ENCODE measurements around the gene TNS3. TPM values are rescaled to one million over a fixed set of nuclear protein-coding genes. Genes with fewer than 3 reads are reported as not detected.
A peak's percentile ranks its signal among the peaks of the same experiment; 100 is the strongest.

Gene TNS3
- total RNA-seq, 1 donor from 2014 or later = 168 TPM

DNA sequence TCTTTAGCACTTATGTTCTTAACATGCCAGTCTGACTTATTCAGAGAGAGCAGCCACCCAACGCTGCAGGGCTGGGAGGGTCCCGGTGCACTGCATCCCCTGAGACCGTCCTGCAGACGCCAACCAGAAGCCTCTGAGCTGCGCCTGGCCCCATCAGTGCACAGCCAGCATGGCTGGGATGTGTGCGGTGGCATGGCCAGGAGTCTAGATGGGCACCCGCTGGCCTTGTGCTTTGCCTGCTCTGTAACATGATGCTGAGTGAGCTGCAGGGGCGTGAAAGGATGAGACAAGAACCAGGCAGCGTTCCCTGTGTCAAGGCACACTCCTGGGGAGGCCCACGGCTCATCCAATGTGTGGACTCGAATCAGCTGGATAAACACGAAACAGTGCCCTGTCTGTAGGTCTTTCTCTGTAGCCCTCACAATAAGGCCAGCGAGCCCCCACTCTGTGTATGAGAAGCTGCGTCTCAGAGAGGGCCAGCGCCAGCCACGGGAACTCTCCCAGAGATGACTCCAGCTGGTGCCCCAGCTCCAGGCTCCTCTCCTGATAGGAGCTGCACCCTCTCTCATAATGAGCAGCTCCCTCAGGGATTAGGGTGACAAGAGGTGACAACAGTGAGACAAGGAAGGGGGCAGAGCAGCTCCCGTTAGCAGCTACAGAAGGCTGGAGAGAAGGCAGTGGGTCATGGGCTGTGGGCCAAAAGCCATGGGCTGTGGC, 96.8 kb downstream of the TNS3 start:
- Histone ChIP-seq H3K4me1 (peaks cover 45% of the 10 kb centered on the region), H3K27me3 (no peaks in the 10 kb centered on the region), H3K27ac (peak overlapping the region; percentile 30), H3K9me3 (no peaks in the 10 kb centered on the region), H3K4me3 (no peak overlapping the region), H3K36me3 (no peaks in the 10 kb centered on the region)
- intact Hi-C loops (cut with DNase I) = no loop called here
- TF ChIP-seq, protein P1, sequence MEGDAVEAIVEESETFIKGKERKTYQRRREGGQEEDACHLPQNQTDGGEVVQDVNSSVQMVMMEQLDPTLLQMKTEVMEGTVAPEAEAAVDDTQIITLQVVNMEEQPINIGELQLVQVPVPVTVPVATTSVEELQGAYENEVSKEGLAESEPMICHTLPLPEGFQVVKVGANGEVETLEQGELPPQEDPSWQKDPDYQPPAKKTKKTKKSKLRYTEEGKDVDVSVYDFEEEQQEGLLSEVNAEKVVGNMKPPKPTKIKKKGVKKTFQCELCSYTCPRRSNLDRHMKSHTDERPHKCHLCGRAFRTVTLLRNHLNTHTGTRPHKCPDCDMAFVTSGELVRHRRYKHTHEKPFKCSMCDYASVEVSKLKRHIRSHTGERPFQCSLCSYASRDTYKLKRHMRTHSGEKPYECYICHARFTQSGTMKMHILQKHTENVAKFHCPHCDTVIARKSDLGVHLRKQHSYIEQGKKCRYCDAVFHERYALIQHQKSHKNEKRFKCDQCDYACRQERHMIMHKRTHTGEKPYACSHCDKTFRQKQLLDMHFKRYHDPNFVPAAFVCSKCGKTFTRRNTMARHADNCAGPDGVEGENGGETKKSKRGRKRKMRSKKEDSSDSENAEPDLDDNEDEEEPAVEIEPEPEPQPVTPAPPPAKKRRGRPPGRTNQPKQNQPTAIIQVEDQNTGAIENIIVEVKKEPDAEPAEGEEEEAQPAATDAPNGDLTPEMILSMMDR (IDR thresholded peaks at IDR 0.05) = no peak
- DNase-seq (no peak), ATAC-seq (no peak)

DNA sequence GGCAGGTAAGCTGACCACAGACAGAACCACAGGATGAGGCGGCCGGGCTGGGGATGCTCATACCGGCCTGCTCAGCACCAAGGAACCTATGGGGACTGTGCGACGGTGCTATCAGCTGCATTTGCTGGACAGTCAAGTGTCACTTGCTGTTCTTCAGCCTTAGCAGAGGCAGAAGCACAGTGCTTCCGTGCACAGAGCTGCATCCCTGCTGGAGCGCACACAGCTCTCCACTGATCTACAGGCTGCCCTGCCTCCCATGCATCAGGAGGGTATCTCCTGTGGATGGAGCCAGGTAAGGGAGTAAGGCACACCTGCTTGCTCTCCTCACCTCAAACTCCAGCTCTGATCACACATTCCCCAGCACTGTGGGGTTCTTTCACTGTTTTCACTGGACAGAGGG, 97.5 kb downstream of the TNS3 start:
- intact Hi-C loops (cut with DNase I) = no loop called here
- DNase-seq = no peak
- H3K27me3 ChIP-seq = no peaks in the 10 kb centered on the region
- H3K9me3 ChIP-seq = no peaks in the 10 kb centered on the region
- H3K4me1 ChIP-seq = peaks cover 49% of the 10 kb centered on the region
- no peaks in the 10 kb centered on the region for H3K36me3 ChIP-seq
- no peak overlapping the region for H3K27ac ChIP-seq
- TF ChIP-seq, protein P1 (IDR thresholded peaks at IDR 0.05) = no peak
- no peak overlapping the region for H3K4me3 ChIP-seq
- no peak for ATAC-seq

DNA sequence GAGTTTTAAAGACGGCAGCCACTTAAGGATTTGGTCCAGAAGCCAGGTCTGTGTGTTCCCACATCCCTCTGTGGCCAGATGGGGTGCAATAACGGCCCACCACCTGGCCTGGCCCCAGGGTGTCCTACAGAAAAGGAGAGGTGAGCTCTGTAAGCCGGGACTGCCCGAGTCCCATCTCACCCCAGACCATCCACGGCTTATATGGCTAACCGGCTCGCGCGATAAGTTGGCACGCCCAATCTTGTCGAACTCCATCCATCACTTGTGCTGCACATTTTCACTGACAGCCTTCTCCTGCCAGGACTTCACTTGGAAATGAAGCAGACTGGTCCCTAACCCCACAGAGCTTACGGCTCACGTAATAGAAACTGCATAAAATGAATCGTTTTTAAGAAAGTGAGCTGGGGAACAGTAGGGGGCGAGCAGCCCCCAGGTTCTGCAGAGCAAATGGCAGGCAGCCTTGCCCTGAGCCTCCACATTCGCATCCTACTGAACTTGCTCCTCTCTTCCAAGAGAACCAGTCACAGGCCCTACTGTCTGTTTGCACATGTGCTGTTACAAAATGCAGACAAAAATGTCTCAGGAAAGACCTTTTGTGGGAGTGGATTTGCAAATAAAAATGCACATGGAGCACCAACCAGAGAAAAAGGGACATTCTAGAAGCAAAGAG, 98.2 kb downstream of the TNS3 start:
- ATAC-seq (no peak), DNase-seq (no peak)
- intact Hi-C loops (cut with DNase I) = no loop called here
- Histone ChIP-seq H3K4me3 (no peak overlapping the region), H3K27me3 (no peaks in the 10 kb centered on the region), H3K9me3 (no peaks in the 10 kb centered on the region), H3K4me1 (peaks cover 54% of the 10 kb centered on the region), H3K27ac (no peak overlapping the region), H3K36me3 (no peaks in the 10 kb centered on the region)
- TF ChIP-seq, protein P1 (IDR thresholded peaks at IDR 0.05) = no peak

DNA sequence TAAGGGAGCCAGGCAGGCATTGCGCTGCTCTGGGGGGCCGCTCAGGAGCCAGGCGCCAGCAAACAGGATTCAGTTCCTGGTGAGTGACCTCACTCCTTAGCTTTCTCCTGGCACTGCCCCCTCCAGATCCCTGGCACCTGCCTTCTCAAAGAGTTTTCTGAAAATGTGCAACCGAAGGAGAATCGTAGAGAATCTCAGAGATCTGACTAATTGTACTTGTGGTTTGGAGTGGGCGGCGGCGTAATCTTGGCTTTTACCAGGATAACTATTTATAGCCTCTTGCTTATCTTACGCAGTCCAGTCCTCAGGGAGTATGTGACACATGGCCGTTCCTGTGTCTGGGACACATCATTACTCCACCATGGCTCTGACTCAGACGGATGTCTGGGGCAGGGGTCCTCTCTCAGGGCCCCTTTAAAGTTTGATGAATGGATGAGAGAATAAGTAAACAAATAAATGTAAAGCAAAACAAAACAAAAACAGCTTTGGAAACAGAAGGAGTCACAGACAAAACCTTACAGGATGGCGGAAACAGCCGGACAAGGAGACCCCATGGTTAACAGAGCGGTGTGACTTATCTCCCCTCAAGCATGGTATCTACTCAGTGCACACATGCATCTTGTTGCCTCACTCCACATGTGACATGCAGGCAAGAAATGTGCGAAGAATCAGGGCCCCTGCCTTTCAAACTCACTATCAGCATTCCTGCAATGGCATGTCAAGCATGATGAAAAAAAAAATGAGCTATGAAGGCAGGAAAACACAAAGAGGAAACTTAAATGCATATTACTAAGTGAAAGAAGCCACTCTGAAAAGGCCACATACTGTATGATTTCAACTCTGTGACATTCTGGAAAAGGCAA, 99.7 kb downstream of the TNS3 start:
- H3K27me3 ChIP-seq = no peaks in the 10 kb centered on the region
- intact Hi-C loops (cut with DNase I) = no loop called here
- H3K27ac ChIP-seq = peak overlapping the region; percentile 83
- DNase-seq (no peak), ATAC-seq (peak; percentile 73)
- H3K36me3 ChIP-seq = no peaks in the 10 kb centered on the region
- H3K9me3 ChIP-seq = no peaks in the 10 kb centered on the region
- no peak overlapping the region for H3K4me3 ChIP-seq
- peaks cover 61% of the 10 kb centered on the region for H3K4me1 ChIP-seq
- TF ChIP-seq, protein P1 (IDR thresholded peaks at IDR 0.05) = no peak

DNA sequence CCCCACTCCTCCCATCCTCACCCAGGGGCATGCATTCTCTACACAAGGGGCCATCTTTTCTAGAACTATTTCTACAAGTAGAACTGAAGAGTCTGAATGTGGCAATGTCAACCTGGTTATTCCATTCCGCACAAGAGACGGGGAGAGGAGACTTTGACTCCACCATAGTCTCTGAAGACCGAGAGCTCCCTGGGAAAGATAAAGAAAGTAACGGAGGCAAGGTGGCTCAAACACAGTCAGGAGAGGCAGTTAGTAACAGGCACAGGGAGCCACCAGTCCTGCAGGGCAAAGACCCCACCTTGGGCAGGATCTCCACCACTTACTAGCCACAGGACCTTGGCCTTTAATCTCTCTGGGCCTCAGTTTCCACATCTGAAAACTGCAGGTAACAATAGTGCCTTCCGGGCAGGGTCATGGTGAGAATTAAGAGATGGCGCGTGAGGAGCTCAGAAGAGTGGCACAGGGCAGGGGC, 100.3 kb downstream of the TNS3 start:
- Histone ChIP-seq H3K27me3 (no peaks in the 10 kb centered on the region), H3K27ac (peak overlapping the region; percentile 83), H3K9me3 (no peaks in the 10 kb centered on the region), H3K36me3 (no peaks in the 10 kb centered on the region), H3K4me1 (peaks cover 67% of the 10 kb centered on the region), H3K4me3 (no peak overlapping the region)
- ATAC-seq (no peak), DNase-seq (no peak)
- intact Hi-C loops (cut with DNase I) = no loop called here
- TF ChIP-seq, protein P1 (IDR thresholded peaks at IDR 0.05) = no peak
